GM19463 (cell line): ENCODE measurements around the gene NDUFS5.
"Not testable (repeated sequence)": the region's sequence is repeated elsewhere in the genome, so short reads cannot be mapped to it uniquely, and the experiment has no call there.

Experiments used
- ATAC-seq: cut with Tn5 transposase; IDR thresholded peaks from one replicate; pipeline ENCODE4 v1.9.1; 2021; ENCODE audit warnings: mild to moderate bottlenecking, moderate library complexity; ENCODE audit not compliant: unreplicated experiment

Gene NDUFS5

GRCh38 chr1:39061951-39062350, 35.8 kb downstream of the NDUFS5 start:
- ATAC-seq = no peak

GRCh38 chr1:39063191-39063590, 37.0 kb downstream of the NDUFS5 start:
- ATAC-seq = no peak

GRCh38 chr1:39063775-39064174, 37.6 kb downstream of the NDUFS5 start:
- ATAC-seq = no peak

- no peak for ATAC-seq
Measured at GRCh38 chr1:39065542-39065941, 39.4 kb downstream of the NDUFS5 start.

- ATAC-seq = not testable (repeated sequence)
Measured at GRCh38 chr1:39068227-39068626, 42.1 kb downstream of the NDUFS5 start.

- not testable (repeated sequence) for ATAC-seq
Measured at GRCh38 chr1:39071557-39071956, 45.4 kb downstream of the NDUFS5 start.

- no peak for ATAC-seq
Measured at GRCh38 chr1:39076127-39076798, 50.1 kb downstream of the NDUFS5 start.

- ATAC-seq = no peak
Measured at GRCh38 chr1:39076799-39077148, 50.6 kb downstream of the NDUFS5 start.

- ATAC-seq = no peak
Measured at GRCh38 chr1:39080269-39080826, 54.2 kb downstream of the NDUFS5 start.

- no peak for ATAC-seq
Measured at GRCh38 chr1:39080831-39081270, 54.7 kb downstream of the NDUFS5 start.

GRCh38 chr1:39081271-39082009, 55.3 kb downstream of the NDUFS5 start:
- ATAC-seq = no peak

GRCh38 chr1:39082010-39082799, 56.1 kb downstream of the NDUFS5 start:
- no peak for ATAC-seq

- no peak for ATAC-seq
Measured at GRCh38 chr1:39082811-39083576, 56.8 kb downstream of the NDUFS5 start.

- ATAC-seq = no peak
Measured at GRCh38 chr1:39084191-39084590, 58.0 kb downstream of the NDUFS5 start.
